ENCODE results near the gene RECQL5.

- TF ChIP-seq, protein P1, sequence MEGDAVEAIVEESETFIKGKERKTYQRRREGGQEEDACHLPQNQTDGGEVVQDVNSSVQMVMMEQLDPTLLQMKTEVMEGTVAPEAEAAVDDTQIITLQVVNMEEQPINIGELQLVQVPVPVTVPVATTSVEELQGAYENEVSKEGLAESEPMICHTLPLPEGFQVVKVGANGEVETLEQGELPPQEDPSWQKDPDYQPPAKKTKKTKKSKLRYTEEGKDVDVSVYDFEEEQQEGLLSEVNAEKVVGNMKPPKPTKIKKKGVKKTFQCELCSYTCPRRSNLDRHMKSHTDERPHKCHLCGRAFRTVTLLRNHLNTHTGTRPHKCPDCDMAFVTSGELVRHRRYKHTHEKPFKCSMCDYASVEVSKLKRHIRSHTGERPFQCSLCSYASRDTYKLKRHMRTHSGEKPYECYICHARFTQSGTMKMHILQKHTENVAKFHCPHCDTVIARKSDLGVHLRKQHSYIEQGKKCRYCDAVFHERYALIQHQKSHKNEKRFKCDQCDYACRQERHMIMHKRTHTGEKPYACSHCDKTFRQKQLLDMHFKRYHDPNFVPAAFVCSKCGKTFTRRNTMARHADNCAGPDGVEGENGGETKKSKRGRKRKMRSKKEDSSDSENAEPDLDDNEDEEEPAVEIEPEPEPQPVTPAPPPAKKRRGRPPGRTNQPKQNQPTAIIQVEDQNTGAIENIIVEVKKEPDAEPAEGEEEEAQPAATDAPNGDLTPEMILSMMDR (IDR thresholded peaks at IDR 0.05 in 4 of 5, conservative IDR thresholded peaks at IDR 0.05 in 1 of 5) = no peak
- no peak for TF ChIP-seq POLR2A (IDR thresholded peaks at IDR 0.05)
Observed at GRCh38 chr17:75614006-75614405, 52.9 kb downstream of the RECQL5 start.
